Prostate gland (tissue), 2 donors: ENCODE results near the gene SASS6. TPM values are rescaled to one million over a fixed set of nuclear protein-coding genes. Genes with fewer than 3 reads are reported as not detected.
"Not testable (repeated sequence)": the region's sequence is repeated elsewhere in the genome, so short reads cannot be mapped to it uniquely, and the experiment has no call there.

ENCODE experiments used
- DNase-seq: peaks from one replicate; pipeline ENCODE4 v3.0.0-alpha.2; 2019; ENCODE audit warnings: low spot score
- H3K27ac ChIP-seq, 2 donors: fragments of 200-600 bp; sonication (generic); 2 replicates each; pipeline ENCODE4 v1.5.1; 2017 to 2019
- H3K27me3 ChIP-seq: fragments of 200-600 bp; sonication (generic); replicated peaks from 2 replicates; pipeline ENCODE4 v1.5.1; 2019; ENCODE audit not compliant: insufficient read depth
- H3K36me3 ChIP-seq, 2 donors: fragments of 200-600 bp; sonication (generic); 1 replicate in 1 of 2; 2 replicates in 1 of 2; pipeline versions ENCODE4 v1.5.1 to v1.8.1; 2017 to 2019
- H3K4me1 ChIP-seq: fragments of 200-600 bp; sonication (generic); replicated peaks from 2 replicates; pipeline ENCODE4 v1.5.1; 2019
- H3K4me3 ChIP-seq, 2 donors: fragments of 200-600 bp; sonication (generic); 2 replicates each; pipeline ENCODE4 v1.5.1; 2017 to 2019
- H3K9me3 ChIP-seq: fragments of 200-600 bp; sonication (generic); 2 replicates; pipeline ENCODE4 v1.5.1; 2017
- CTCF ChIP-seq, 4 experiments: fragments of 200-600 bp in 2 of 4; fragments of 450-650 bp in 2 of 4; sonication (generic) in 2 of 4; IDR thresholded peaks; 1 replicate in 3 of 4; 2 replicates in 1 of 4; pipeline ENCODE4 v1.5.1; 2016 to 2019; ENCODE audit warnings: antibody characterized with exemption in 4 of 4, mild to moderate bottlenecking in 2 of 4, moderate library complexity in 2 of 4
- POLR2A ChIP-seq: fragments of 450-650 bp; IDR thresholded peaks from one replicate; pipeline ENCODE4 v1.6.1; 2016; ENCODE audit warnings: antibody characterized with exemption, mild to moderate bottlenecking
- POLR2AphosphoS5 ChIP-seq: sonication (generic); formaldehyde crosslinking; IDR thresholded peaks from one replicate; pipeline ENCODE4 v1.6.1; 2017; ENCODE audit warnings: antibody characterized with exemption
- WGBS: methylation state at CpG from one replicate; pipeline ENCODE4 v1.1.5; 2018; 5-methylcytosine and 5-hydroxymethylcytosine counted together
- intact Hi-C: fragments of 100-400 bp; cut with DNase I; formaldehyde crosslinking; loops from one replicate; pipeline ENCODE4 v1.14.2; 2022
- total RNA-seq, 2 donors: library from RNA; depleted of rRNA; stranded (reverse); fragments of >200 nt; gene quantifications; one replicate each; pipeline ENCODE4 v1.1.0, GENCODE V29; 2016

Gene SASS6
- total RNA-seq, 2 donors from 2014 or later: 4.0 to 6.2 TPM

- no peak overlapping the region for H3K4me3 ChIP-seq
- no peak for DNase-seq
- no peak overlapping the region for H3K27ac ChIP-seq
- no peaks in the 10 kb centered on the region for H3K27me3 ChIP-seq
- no peaks in the 10 kb centered on the region for H3K4me1 ChIP-seq
- intact Hi-C loops: no loop called here
- 92% methylated on average over 4 of the region's 4 CpGs for WGBS
- no peaks in the 10 kb centered on the region for H3K9me3 ChIP-seq
- TF ChIP-seq POLR2A (no peak), CTCF (IDR thresholded peaks at IDR 0.05) (no peak), POLR2AphosphoS5 (no peak)
- no peaks in the 10 kb centered on the region for H3K36me3 ChIP-seq
Measured at GRCh38 chr1:100053727-100054126, 79.0 kb downstream of the SASS6 start.

- DNase-seq: no peak
- Histone ChIP-seq H3K4me3 (no peak overlapping the region), H3K36me3 (no peaks in the 10 kb centered on the region), H3K4me1 (no peaks in the 10 kb centered on the region), H3K27ac (no peak overlapping the region), H3K27me3 (no peaks in the 10 kb centered on the region), H3K9me3 (no peaks in the 10 kb centered on the region)
- intact Hi-C loops: no loop called here
- TF ChIP-seq CTCF (IDR thresholded peaks at IDR 0.05) (no peak), POLR2AphosphoS5 (no peak), POLR2A (no peak)
Measured at GRCh38 chr1:100053119-100053518, 79.6 kb downstream of the SASS6 start.

- no peaks in the 10 kb centered on the region for H3K27me3 ChIP-seq
- intact Hi-C loops: no loop called here
- H3K36me3 ChIP-seq: no peaks in the 10 kb centered on the region
- H3K4me3 ChIP-seq: no peak overlapping the region
- no peak overlapping the region for H3K27ac ChIP-seq
- WGBS: 95% methylated on average over 1 of the region's 1 CpG
- DNase-seq: no peak
- TF ChIP-seq POLR2AphosphoS5 (no peak), CTCF (IDR thresholded peaks at IDR 0.05) (no peak), POLR2A (no peak)
- H3K9me3 ChIP-seq: no peaks in the 10 kb centered on the region
- no peaks in the 10 kb centered on the region for H3K4me1 ChIP-seq
Measured at GRCh38 chr1:100051893-100052292, 80.8 kb downstream of the SASS6 start.

GRCh38 chr1:100051401-100051800, 81.3 kb downstream of the SASS6 start:
- no peak overlapping the region for H3K27ac ChIP-seq
- no peak for TF ChIP-seq POLR2A
- TF ChIP-seq POLR2AphosphoS5: no peak
- TF ChIP-seq CTCF (IDR thresholded peaks at IDR 0.05): no peak
- no peaks in the 10 kb centered on the region for H3K4me1 ChIP-seq
- intact Hi-C loops: no loop called here
- H3K4me3 ChIP-seq: no peak overlapping the region
- no peak for DNase-seq
- H3K9me3 ChIP-seq: no peaks in the 10 kb centered on the region
- WGBS: 80% methylated on average over 4 of the region's 4 CpGs
- no peaks in the 10 kb centered on the region for H3K27me3 ChIP-seq
- H3K36me3 ChIP-seq: no peaks in the 10 kb centered on the region

- WGBS: 52% methylated on average over 4 of the region's 4 CpGs
Measured at GRCh38 chr1:100050139-100050538, 82.6 kb downstream of the SASS6 start.

GRCh38 chr1:100047235-100047708, 85.5 kb downstream of the SASS6 start:
- intact Hi-C loops, H3K9me3 ChIP-seq, H3K27ac ChIP-seq, H3K36me3 ChIP-seq, H3K27me3 ChIP-seq, DNase-seq, H3K4me1 ChIP-seq, H3K4me3 ChIP-seq: not testable (repeated sequence)
- 96% methylated on average over 11 of the region's 11 CpGs for WGBS

More at GRCh38 chr1:100050139-100050538, 82.6 kb downstream of the SASS6 start:
- Histone ChIP-seq H3K27me3 (no peaks in the 10 kb centered on the region), H3K4me1 (no peaks in the 10 kb centered on the region), H3K4me3 (no peak overlapping the region), H3K27ac (no peak overlapping the region), H3K9me3 (no peaks in the 10 kb centered on the region), H3K36me3 (no peaks in the 10 kb centered on the region)
- no peak for DNase-seq
- TF ChIP-seq POLR2AphosphoS5 (no peak), POLR2A (no peak), CTCF (IDR thresholded peaks at IDR 0.05) (no peak)
- intact Hi-C loops: no loop called here
